Type B pancreatic cell (in vitro differentiated cells): Measurements from ENCODE around the gene KCND2. TPM values are rescaled to one million over a fixed set of nuclear protein-coding genes. Genes with fewer than 3 reads are reported as not detected.

Experiments
- DNase-seq: peaks from one replicate; pipeline ENCODE4 v3.0.0; 2021; ENCODE audit warnings: mixed read lengths; ENCODE audit not compliant: unreplicated experiment; ENCODE audit errors: extremely low spot score
- H3K27ac Mint-ChIP-seq: 2 replicates; pipeline ENCODE4 v1.8.0; 2021; ENCODE audit warnings: mild to moderate bottlenecking, mixed read lengths
- H3K27me3 Mint-ChIP-seq: 2 replicates; pipeline ENCODE4 v1.8.0; 2021; ENCODE audit warnings: mixed read lengths
- H3K36me3 Mint-ChIP-seq: 2 replicates; pipeline ENCODE4 v1.8.0; 2021; ENCODE audit warnings: mixed read lengths
- H3K4me1 Mint-ChIP-seq: one replicate; pipeline ENCODE4 v1.8.0; 2021; ENCODE audit warnings: mixed read lengths; ENCODE audit not compliant: unreplicated experiment
- H3K4me3 Mint-ChIP-seq: 2 replicates; pipeline ENCODE4 v1.8.0; 2021; ENCODE audit warnings: mild to moderate bottlenecking, mixed read lengths
- H3K9me3 Mint-ChIP-seq: 2 replicates; pipeline ENCODE4 v1.8.0; 2021; ENCODE audit warnings: mixed read lengths
- CTCF ChIP-seq: fragments of 200-600 bp; sonication (generic); conservative IDR thresholded peaks from 2 replicates; pipeline ENCODE4 v1.5.0; 2021; ENCODE audit warnings: antibody characterized with exemption, mild to moderate bottlenecking
- total RNA-seq: library from RNA; stranded (reverse); gene quantifications from 2 replicates; pipeline ENCODE4 v1.2.1, GENCODE V29; 2021; ENCODE audit warnings: low replicate concordance

The KCND2 gene
- total RNA-seq, 1 donor from 2014 or later: 3.2 TPM

GRCh38 chr7:120645966-120646365 is 373.0 kb downstream of the KCND2 start:
- Mint-ChIP-seq H3K27ac (no peak overlapping the region), H3K4me1 (no peaks in the 10 kb centered on the region), H3K9me3 (no peaks in the 10 kb centered on the region), H3K27me3 (no peaks in the 10 kb centered on the region), H3K36me3 (no peaks in the 10 kb centered on the region), H3K4me3 (no peak overlapping the region)
- no peak for TF ChIP-seq CTCF
- no peak for DNase-seq

DNA sequence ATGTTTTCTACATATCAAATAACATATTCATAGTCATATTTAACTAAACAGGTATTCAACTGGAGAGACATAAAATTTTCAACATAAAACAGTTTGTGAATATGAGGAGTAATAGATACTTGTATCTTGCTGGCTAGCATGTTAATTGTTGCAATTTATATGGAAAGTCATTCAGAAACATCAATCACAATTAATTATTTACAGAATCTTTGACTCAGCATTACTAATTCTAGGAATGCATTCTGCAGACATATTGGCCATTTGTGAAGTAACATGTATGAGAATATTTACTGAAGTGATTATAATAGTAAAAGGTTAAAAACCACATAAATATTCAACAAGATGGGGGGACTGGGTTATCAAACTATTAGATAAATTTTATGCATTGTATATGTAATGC is 381.3 kb downstream of the KCND2 start:
- Mint-ChIP-seq H3K4me3 (no peak overlapping the region), H3K27me3 (no peaks in the 10 kb centered on the region), H3K4me1 (no peaks in the 10 kb centered on the region), H3K27ac (no peak overlapping the region), H3K36me3 (no peaks in the 10 kb centered on the region), H3K9me3 (no peaks in the 10 kb centered on the region)
- no peak for TF ChIP-seq CTCF
- no peak for DNase-seq

- H3K4me3 Mint-ChIP-seq: no peak overlapping the region
- H3K36me3 Mint-ChIP-seq: no peaks in the 10 kb centered on the region
- no peak for DNase-seq
- H3K4me1 Mint-ChIP-seq: no peaks in the 10 kb centered on the region
- H3K27me3 Mint-ChIP-seq: no peaks in the 10 kb centered on the region
- H3K27ac Mint-ChIP-seq: no peak overlapping the region
- TF ChIP-seq CTCF: no peak
- no peaks in the 10 kb centered on the region for H3K9me3 Mint-ChIP-seq
These were observed 385.5 kb downstream of the KCND2 start for GRCh38 chr7:120658516-120658915.

GRCh38 chr7:120662291-120662690 is 389.3 kb downstream of the KCND2 start:
- TF ChIP-seq CTCF: no peak
- H3K27me3 Mint-ChIP-seq: no peaks in the 10 kb centered on the region

GRCh38 chr7:120665068-120665467 is 392.1 kb downstream of the KCND2 start:
- DNase-seq: no peak
- no peaks in the 10 kb centered on the region for H3K9me3 Mint-ChIP-seq
- no peak for TF ChIP-seq CTCF
- H3K27ac Mint-ChIP-seq: no peak overlapping the region
- no peak overlapping the region for H3K4me3 Mint-ChIP-seq
- no peaks in the 10 kb centered on the region for H3K36me3 Mint-ChIP-seq
- H3K4me1 Mint-ChIP-seq: no peaks in the 10 kb centered on the region
- H3K27me3 Mint-ChIP-seq: no peaks in the 10 kb centered on the region

More at GRCh38 chr7:120662291-120662690, 389.3 kb downstream of the KCND2 start:
- no peaks in the 10 kb centered on the region for H3K4me1 Mint-ChIP-seq
- no peak overlapping the region for H3K27ac Mint-ChIP-seq
- DNase-seq: no peak
- H3K4me3 Mint-ChIP-seq: no peak overlapping the region
- H3K9me3 Mint-ChIP-seq: no peaks in the 10 kb centered on the region
- H3K36me3 Mint-ChIP-seq: no peaks in the 10 kb centered on the region

DNA sequence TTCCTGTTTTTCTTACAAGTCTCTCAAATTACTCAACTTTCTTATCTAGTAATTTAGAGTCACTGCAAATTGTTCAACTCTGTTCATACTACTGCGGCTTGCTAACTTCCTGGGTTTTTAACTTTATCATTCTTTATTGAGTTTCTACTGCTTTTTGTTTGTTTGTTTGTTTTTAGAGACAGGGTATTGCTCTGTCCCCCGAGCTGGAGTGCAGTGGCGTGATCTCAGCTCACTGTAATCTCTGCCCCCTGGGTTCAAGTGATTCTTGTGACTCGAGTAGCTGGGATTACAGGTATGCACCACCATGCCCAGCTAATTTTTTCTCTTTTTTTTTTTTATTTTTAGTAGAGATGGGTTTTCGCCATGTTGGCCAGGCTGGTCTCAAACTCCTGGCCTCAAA is 402.1 kb downstream of the KCND2 start:
- Mint-ChIP-seq H3K4me3 (no peak overlapping the region), H3K9me3 (no peaks in the 10 kb centered on the region), H3K27ac (no peak overlapping the region), H3K36me3 (no peaks in the 10 kb centered on the region), H3K4me1 (no peaks in the 10 kb centered on the region), H3K27me3 (no peaks in the 10 kb centered on the region)
- no peak for DNase-seq
- TF ChIP-seq CTCF: no peak
